HT-29 (cell line): ENCODE data around the gene ABCG1. TPM values are rescaled to one million over a fixed set of nuclear protein-coding genes. Genes with fewer than 3 reads are reported as not detected.
A peak's percentile ranks its signal among the peaks of the same experiment; 100 is the strongest.

Experiments
- DNase-seq: peaks from one replicate; pipeline ENCODE4 v3.0.0-alpha.2; 2015; ENCODE audit warnings: low spot score
- total RNA-seq: library from RNA; depleted of rRNA; stranded (reverse); fragments of >200 nt; shearing (Covaris generic); gene quantifications from 2 replicates; pipeline ENCODE4 v1.2.3, GENCODE V29; 2014

ABCG1 gene
- total RNA-seq, 1 experiment from 2014 or later: 5.7 TPM

DNA sequence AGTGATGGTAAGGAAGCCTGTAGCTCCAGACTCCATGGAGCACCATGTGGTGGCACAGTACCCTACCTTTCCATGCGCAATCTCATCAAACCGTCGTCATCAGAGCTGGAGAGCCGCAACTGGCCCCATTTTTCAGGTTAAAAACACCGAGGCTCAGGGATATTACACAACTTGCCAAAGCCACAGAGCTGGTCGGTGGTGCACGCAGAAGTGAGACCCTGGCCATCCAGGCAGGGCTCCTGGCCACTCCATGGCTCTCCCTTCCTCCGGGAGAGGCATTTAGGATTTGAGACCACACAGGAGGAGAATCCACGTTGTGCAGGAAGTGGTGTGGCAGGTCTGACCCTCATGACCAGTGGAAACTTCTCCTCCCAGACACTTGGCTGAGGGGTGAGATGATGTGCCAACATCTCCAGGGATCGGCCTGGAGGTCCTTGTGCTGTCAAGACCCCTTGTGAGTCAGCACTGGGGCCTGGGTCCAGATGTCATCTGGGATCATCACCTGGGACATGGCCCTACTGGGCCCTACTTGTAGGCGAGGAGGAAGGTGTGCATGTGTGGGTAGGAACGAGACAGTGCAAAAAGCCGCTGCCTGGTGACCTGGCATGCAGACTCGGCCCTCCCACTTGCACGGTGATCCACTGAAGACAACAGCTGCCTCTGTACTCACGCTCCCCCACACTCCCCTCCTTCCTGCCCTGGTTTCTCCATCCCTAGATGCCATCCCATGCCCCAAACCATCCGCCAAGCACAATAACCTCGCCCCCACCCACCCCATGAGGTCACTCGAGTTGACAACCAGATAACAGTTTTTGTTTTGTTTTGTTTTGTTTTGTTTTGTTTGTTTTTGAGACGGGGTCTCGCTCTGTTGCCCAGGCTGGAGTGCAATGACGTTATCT is 85.9 kb downstream of the ABCG1 start:
- no peak for DNase-seq

DNA sequence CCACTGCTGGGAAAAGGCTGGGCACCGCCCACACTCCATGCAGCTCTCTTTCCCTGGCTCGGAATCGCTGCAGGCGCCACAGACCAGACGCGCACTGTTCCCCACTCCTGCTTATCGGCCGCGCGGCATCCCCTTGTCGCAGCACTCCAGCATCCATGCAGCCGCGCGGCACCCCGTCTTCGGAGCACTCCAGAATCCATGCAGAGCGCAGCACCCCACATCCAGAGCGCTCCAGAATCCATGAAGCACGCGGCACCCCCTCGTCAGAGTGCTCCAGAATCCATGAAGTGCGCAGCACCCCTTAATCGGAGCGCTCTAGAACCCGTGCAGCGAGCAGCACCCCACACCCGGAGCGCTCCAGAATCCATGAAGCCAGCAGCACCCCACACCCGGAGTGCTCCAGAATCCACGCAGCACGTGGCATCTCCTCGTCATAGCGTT is 86.8 kb downstream of the ABCG1 start:
- DNase-seq: no peak

DNA sequence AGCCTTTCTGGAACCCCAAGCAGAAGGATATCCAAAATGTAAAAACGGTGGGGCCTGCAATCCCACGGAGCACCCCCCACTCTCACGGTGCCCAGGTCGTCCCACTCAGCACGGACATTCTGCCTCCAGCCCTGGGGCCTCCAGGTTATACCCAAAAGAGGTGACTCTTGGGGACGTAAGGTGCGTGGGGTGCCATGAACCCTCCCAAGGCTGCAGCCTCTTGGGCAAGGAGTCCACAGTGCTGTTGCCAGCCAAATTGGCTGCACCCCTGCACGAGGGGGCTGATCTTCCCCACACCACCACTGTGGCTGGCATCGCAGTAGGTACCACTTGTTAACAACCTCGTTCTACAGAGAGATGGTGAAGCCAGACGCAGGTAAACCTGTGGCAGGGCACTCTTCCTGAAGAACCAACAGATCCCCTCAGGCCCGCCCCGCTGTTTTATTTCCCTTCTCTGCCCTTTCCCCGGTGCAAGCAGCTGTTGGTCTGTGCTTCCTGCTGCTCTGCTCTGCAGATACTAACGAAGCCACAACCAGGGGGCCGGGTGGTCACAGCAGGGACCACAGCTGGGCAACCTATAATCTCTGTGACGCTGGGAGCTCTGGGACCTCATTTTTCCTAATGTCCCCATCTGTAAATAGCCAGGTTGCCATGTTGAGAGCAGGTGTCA is 87.6 kb downstream of the ABCG1 start:
- DNase-seq: no peak

DNA sequence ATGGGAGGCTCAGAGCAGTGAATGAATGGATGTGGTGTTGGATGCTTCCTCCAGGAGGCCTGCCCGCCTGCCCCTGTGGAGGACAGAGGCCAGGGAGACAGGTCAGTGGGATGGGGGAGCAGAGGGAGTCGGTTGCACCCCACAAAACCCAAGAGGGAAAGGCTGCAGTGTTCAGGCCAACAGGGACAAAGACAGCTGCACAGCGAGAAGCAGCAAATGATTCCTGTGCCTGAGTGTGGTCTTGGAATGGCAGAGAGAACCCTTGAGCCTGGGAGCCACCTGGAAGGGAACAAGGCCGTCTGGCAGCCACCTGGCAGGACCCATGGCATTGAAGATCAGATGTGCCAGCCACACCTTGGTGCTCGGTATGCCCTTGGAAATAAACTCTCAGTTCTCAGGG is 88.2 kb downstream of the ABCG1 start:
- DNase-seq: no peak

DNA sequence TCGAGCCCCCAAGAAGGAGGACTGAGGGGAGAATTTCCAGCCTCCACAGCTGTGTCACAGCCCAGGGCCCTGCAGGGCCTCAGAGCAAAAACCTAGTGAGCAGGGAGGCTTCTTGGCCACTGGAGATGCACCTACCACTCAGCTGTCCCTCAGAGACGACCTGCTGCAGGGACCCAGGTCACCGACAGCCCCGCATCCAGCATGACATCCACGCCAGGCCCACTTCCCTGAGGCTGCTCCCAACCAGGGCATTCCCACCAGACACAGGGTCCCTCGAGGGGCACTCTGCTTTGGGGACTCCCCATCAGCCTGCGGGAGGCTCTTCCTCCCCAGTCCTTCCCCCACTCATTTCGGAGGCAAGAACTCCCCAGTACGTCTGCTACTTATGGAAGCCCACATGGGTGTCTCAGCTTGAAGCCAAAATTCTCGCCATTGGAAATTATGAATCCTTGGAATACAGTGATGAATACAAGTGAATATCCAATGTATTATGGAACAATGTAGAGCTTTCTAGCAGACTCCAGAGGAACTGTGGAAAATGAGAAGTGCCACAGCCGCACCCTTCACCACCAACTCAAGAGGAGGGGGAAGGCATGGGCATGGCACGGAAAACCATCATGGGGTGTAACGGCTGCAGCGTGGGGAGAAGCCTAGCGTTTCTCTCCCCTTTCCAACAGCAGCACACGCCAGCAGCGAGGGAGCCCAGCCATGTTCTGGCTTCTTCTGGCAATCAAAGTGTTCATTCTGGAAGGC is 89.4 kb downstream of the ABCG1 start:
- DNase-seq: no peak

DNA sequence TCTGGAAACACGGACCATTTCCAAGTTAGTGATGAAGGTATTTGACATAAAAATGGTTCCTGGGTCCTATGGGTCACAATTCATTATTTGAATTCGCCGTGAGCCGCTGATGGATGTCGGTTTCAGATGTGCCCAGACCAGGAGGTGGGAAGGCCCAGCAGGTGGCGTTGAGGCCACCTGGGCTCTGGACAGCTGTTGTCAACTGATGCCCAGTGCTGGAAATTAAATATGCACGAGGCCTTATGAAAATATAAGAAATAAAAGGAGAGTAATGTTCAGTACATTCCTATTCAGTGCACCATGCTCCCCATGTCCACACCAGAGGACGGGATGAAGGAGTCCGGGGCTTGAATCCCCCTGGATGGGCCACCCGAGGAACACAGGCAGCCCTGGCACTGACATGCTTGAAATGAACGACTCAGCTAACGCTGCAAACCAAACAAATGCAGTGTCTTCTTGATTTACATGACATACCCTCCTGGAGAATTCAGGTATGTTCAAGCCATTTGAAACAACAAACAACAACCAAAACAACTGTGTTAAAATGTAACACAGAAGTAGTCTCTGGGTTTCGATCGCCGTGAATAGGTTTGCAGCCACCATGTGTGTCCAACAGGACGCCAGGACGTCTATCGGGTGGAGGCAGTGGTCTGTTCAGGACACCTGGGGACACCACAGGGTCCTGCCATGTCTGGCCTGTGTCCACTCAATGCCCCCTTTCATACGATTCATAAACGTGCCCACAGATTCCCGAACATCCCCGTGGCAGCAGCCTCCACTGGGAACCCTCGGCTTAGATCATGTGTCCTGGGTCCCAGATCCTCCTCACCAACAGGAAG is 90.2 kb downstream of the ABCG1 start:
- DNase-seq: no peak

DNA sequence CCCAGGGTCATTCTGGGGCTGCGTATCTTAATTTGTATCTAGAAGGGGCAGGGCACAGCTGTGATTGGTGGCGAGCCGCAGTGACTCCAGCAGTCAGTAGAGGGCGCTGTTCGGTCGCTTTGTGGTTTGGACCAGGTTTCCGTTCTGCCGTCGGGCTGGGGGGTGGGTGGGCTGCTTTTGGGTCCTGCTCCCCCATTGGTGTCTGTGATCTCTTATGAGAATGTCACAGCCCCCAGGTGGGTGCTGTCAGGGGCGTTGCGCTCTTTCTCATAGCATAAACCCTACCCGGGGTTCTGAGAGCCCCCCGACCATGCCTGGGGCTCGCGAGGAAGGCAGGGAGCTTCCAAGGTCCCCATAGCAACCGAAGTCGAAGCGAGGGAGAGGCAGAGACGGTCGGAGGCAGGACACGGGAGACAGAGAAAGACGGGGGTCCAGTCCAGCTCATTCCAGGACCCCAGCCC is 90.8 kb downstream of the ABCG1 start:
- DNase-seq: peak; percentile 32

DNA sequence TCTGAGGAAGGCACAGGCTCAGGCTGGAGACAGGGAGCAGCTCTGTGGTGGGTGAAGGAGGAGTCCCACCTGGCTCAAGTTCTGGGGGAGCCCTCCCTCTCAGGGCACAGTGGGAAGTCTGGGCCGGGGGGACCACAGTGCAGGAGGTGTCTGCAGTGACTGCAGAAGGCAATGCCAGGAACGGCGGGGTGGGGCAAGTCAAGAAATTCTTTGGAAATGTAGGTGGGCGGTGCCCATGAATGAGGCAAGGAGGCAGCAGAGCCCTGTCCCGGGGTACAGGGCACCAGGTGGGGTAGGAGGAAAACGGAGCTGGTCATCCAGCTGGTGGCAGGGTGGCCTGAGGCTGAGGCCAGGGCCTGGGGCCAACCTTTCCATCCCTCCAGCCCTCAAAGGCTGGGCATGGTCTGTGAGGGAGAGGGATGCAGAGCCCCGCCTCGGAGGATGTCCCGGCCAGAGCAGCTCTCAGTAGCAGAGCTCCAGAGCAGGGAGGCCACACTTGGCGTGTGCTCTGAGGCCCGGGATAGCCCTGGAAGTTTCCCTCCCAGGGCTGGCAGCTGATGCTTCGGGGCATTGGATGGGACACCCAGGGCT is 91.6 kb downstream of the ABCG1 start:
- no peak for DNase-seq

DNA sequence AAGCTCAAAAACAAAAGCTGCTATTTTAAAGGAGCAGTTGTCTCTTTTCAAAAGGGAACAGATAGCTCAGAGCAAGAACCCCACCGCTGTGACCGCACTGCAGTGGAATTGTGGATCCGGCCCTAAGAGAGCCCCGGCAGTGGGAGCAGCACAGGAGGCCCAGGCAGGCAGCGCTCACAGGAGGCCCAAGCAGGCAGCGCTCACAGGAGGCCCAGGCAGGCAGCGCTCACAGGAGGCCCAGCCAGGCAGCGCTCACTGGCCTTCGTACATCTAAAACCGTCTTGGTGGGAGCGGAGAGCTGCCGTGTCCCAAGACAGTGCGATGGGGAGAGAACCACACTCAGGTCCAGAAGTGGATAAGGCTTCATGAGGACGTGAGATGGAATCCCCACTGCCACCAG is 92.2 kb downstream of the ABCG1 start:
- DNase-seq: no peak

DNA sequence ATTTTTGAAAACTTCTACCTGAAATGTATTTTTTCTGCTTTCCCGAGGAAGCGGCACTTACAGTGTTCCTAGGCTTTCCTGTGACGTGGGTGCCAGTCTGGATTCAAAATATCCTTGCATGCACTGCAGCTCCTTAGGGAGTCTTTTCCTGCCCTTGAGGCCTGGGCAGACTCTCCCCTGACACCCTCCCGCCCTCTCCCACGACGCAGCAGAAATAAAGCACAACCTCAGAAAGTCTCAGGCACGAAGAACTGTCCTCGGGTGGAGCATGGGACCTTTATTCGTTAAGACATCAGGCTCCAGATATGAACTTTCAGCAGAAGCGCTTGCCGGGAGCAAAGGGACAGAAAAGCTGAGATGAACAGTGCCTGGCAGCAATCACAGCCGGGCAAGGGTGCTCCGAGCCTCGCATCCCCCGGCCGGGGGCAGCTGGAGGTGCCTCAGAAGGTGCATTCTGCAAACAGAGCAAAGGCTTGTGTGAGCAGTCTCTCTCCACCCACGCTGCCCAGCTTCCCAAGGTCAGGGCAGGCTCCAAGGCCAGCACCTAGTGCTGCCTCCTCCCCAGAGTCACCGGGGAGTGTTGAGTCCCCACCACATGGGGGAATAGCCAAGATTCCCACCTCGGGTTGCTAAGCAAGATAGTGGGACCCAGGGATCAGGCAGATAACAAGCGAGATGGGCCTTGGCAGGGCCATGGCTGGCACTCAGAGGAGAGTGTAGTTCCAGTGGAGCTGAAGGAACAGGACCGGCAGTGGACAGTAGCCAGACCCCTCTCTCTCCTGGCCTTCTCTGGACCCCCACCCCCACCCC is 93.1 kb downstream of the ABCG1 start:
- no peak for DNase-seq

DNA sequence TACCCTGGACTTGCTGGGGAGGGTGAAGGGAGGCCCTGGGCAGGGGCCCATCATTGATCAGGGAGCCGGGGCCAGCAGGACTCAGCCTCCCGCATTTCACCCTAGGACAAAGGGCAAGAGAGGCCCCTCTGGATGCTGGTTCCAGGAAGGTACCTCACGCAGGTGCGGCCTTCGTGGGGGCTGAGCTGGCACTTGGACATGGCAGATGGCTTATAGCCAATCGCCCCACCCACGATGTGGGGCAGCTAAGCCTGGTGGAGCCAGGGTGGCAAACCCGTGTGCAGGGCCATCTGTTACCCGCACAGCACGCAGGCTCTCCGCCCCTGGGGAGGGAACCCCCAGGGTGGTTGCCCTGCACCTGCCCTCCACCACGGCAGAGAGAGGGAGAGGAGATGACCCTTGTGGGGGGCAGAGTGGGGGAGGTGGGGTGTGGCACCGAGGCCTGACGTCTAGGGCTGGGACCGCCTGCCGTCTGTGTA is 93.7 kb downstream of the ABCG1 start:
- no peak for DNase-seq

DNA sequence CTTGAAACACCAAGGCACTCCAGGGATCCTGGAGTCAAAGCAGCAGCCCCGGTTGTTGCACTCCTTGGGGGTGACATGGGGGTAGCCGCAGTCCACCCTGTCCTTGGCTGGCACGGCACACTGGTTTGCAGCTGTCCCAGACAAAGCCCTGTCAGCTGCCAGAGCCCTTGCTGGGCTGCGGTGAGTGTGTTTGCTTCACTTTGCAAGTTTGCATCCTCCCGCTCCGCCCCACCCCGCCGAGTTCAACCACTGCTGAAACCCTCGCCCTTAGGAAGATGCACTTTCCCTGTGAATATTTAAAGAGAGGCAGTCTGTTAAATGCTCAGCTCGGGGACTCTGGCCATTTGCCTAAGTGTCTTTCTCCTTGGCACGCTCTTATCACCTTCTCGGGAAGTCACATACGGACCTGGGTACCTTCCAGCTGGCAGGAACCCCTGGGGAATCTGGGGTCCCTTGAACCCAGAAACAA is 94.6 kb downstream of the ABCG1 start:
- DNase-seq: no peak

DNA sequence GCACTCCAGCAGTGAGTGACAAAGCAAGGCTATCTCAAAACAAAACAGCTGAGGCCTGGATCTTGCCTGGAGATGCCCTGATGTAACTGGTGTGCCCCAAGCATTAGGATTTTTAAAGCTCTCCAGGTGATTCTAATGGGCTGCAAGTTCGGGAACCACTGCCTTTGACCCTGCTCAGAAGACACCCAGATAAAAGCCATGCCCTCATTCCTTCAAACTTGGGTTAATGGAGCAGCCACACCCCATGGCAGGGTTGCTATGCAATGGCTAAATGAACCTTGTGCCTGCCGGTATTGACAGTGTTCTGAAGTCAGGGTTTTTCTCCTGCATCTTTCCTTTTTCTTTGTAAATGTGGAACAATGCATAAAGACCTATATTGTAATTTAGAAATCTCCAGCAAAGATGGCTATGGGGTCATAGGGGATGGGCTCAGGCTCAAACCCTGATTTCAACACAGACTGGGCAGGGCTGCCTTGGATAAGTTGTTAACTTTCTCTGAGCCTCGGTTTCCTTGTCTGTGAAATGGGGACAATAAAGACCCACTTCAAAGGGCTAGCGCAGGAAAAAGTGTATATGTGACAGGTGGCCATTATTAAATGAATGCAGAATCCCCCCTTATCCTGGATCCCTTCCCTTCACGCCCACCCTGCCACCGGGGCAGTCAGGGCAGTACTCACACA is 95.8 kb downstream of the ABCG1 start:
- DNase-seq: no peak

DNA sequence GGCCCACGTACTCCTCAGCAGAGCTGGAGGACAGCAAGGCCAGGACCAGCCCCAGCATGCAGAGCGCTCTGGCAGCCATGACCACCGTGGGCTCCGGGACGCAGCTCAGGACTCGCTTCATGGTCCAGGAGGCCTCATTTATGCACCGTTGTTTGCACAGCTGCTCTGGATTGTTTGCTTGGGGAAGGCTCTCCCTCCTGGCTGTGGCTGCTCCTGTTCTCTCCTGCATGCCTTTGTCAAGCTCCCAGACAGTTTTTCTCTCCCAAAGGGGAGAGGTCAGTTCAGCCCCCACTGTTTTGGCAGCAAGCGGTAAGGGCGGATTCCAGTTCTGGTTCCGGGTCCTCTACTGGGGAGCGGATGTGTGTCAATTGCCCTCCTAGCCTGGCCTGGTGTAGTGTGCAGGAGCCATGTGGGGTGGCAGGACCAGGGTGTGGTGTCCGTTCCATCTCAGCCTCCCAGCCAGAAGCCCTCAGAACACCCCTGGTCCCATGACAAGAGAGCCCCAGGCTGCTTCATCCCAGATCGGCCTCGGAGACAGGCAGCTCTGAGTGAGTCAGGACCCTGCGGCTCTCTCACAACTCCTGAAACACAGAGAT is 96.5 kb downstream of the ABCG1 start, which contains the start of gene TFF3:
TSS of gene TFF3 (minus strand) at position 114 of the 596 bp plus-strand sequence. CDS start at position 79, 35 bp downstream.
- peak; percentile 38 for DNase-seq

DNA sequence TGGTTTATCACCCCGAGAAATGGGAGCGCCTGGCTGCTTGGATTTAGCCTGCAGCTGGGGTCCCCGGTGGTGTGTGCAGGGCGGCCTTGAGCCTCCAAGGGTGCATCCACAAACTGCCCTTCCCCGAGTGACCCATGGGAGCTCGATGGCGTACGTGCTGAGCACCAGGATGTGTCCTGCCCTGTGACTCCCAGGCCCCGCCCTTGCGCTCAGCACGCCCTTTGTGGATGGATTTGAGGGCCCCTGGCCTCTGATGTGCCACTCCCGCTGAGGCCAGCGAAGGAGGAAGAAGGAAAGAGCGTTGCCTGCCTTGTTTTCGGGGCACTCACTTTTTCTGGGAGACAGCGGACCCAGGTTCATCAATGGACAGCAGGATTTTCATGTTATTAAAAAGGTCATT is 98.0 kb downstream of the ABCG1 start:
- DNase-seq: no peak

DNA sequence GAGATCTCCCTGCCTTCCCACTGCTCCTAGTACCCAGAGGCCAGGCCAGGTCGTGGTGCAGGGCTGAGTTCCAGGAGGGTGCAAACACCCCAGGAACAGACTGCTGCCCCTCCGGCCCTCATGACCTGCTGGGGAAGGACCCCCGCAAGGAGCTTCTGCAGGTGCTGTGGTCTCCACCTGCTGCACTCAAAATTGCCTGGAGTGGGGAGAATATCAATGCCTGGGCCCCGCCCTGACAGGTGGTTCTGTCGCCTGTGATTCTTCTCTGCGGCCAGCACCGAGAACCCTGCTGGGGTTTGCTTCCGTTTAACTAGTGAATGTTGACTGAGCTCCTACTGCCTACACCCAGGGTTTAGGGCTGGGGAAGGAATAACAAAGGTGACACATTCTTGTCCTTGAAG is 98.4 kb downstream of the ABCG1 start:
- no peak for DNase-seq

DNA sequence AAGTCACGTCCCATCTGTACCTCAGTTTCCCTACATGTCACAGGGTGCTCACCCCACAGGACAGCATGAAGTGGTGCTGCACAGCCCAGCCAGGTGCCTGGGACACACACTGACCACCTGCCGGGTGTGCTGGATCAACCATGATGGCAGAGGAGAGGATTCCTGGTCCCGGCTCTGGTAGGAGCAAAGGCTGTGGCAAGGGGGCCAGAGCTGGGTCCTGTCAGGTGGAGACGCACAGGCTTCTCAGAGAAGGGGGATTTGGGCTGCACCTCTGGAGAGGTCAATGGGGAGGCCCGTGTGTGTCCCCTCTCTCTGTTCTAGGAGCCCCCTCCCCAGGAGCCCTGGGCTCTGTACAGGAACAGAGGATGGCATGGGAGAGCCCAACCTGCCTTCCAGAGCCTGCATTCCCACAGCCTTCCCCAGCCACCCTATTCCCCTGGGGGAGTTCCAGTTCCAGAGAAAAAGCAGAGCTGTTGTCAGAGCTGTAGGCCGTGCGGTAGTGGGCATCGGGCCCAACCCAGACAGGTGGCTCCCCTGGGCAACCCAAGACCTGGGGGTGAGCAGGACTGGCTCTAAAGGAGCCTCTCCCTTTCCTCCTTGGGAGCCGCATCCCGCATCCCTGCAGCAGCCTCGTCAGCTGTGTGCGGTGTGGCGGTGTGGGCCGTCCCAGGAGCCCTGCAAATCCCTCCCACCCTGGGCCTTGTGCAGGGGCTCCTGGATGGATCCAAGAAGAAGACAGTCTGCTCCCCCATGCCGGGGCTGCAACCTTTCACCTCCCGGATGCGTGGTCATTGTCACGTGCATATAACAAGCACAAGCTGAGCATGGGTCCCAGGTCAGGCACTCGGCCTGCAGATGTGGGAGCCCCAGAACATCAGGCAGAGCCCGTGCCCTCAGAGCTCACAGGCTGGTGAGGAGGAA is 99.1 kb downstream of the ABCG1 start:
- DNase-seq: no peak
